ENCODE measurements around the gene SEC14L6. TPM values are rescaled to one million over a fixed set of nuclear protein-coding genes. Genes with fewer than 3 reads are reported as not detected.

SEC14L6 gene
- total RNA-seq (2022; extraction: Qiagen RNA extraction; ENCODE audit: low read depth), result not detected in 5 replicates

GRCh38 chr22:30546616-30547015 lies at the start of gene SEC14L6:
Gene SEC14L6 (minus strand): TSS chr22:30546741. CDS start chr22:30546682, 59 bp downstream.

GRCh38 chr22:30591588-30592359 lies 45.2 kb upstream of the SEC14L6 start, which contains the start of gene PES1:
Gene PES1 (minus strand): TSS chr22:30591910. CDS start chr22:30591833, 77 bp downstream.

GRCh38 chr22:30574095-30574981 lies 27.8 kb upstream of the SEC14L6 start, which contains the start of gene GAL3ST1:
Gene GAL3ST1 (minus strand): TSS chr22:30574665. CDS start chr22:30557392, 17,273 bp downstream.

Other genes starting within 250 kb of the SEC14L6 start
- gene TBC1D10A, start 219.8 kb downstream of the SEC14L6 start, total RNA-seq (2022; extraction: Qiagen RNA extraction; ENCODE audit: low read depth), result 9.7 to 12.7 TPM (median 12.2 TPM) in 5 replicates
- gene SF3A1, start 189.8 kb downstream of the SEC14L6 start, total RNA-seq (2022; extraction: Qiagen RNA extraction; ENCODE audit: low read depth), result 45.2 to 72.3 TPM (median 62.8 TPM) in 5 replicates
- gene CCDC157, start 189.7 kb downstream of the SEC14L6 start, total RNA-seq (2022; extraction: Qiagen RNA extraction; ENCODE audit: low read depth), result 2.9 to 3.2 TPM (median 2.9 TPM) in 5 replicates
- gene RNF215, start 159.3 kb downstream of the SEC14L6 start, total RNA-seq (2022; extraction: Qiagen RNA extraction; ENCODE audit: low read depth), result 14.3 to 19.7 TPM (median 18.2 TPM) in 5 replicates
- 23.3 to 34.1 TPM (median 27.1 TPM) in 5 replicates for gene SEC14L2, start 149.7 kb downstream of the SEC14L6 start, total RNA-seq (2022; extraction: Qiagen RNA extraction; ENCODE audit: low read depth)
- 64.2 to 71.0 TPM (median 67.7 TPM) in 5 replicates for gene MTFP1, start 121.0 kb downstream of the SEC14L6 start, total RNA-seq (2022; extraction: Qiagen RNA extraction; ENCODE audit: low read depth)
- not detected in 5 replicates for gene SEC14L3, start 74.7 kb downstream of the SEC14L6 start, total RNA-seq (2022; extraction: Qiagen RNA extraction; ENCODE audit: low read depth)
- 4.8 to 6.2 TPM (median 5.5 TPM) in 5 replicates for gene SEC14L4, start 41.0 kb downstream of the SEC14L6 start, total RNA-seq (2022; extraction: Qiagen RNA extraction; ENCODE audit: low read depth)
- 6.6 to 9.7 TPM (median 8.0 TPM) in 5 replicates for gene GAL3ST1, start 27.9 kb upstream of the SEC14L6 start, total RNA-seq (2022; extraction: Qiagen RNA extraction; ENCODE audit: low read depth)
- 107 to 133 TPM (median 113 TPM) in 5 replicates for gene PES1, start 45.2 kb upstream of the SEC14L6 start, total RNA-seq (2022; extraction: Qiagen RNA extraction; ENCODE audit: low read depth)
- 4.0 to 5.2 TPM (median 4.9 TPM) in 5 replicates for gene TCN2, start 60.4 kb upstream of the SEC14L6 start, total RNA-seq (2022; extraction: Qiagen RNA extraction; ENCODE audit: low read depth)
- 5.4 to 7.3 TPM (median 6.5 TPM) in 5 replicates for gene SLC35E4, start 89.0 kb upstream of the SEC14L6 start, total RNA-seq (2022; extraction: Qiagen RNA extraction; ENCODE audit: low read depth)
- gene DUSP18, start 121.1 kb upstream of the SEC14L6 start, total RNA-seq (2022; extraction: Qiagen RNA extraction; ENCODE audit: low read depth), result 3.8 to 5.9 TPM (median 5.1 TPM) in 5 replicates
- gene OSBP2, start 148.1 kb upstream of the SEC14L6 start, total RNA-seq (2022; extraction: Qiagen RNA extraction; ENCODE audit: low read depth), result 10.6 to 15.3 TPM (median 13.9 TPM) in 5 replicates

Data from A549 treated with DMSO at 1 μM for 4 hours (cell line).